GM19328 (cell line): ENCODE results near the gene HSPB8.

Source experiments
- ATAC-seq: cut with Tn5 transposase; IDR thresholded peaks from one replicate; pipeline ENCODE4 v1.9.1; 2021; ENCODE audit warnings: mild to moderate bottlenecking, moderate library complexity; ENCODE audit not compliant: unreplicated experiment

Gene HSPB8

DNA sequence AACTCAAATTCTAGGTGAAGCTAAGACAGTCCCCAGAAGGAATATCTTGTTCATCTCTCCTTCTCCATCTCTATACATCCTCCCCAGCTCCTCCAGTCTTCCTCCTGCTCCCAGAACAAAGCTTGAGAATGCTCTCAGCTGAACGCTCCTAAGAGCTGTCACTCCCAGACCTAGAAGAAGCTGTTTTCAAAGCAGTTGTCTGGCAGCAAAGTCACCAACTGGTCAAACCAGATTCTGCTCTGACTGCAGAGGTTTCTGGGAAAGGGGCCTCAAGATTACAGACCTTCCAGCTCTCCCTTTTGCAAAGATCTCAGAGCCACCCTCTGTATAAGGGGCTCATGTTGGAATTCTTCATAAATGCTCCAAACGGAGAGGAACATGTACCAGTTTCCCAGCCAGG is 9.6 kb upstream of the HSPB8 start:
- ATAC-seq, result no peak

DNA sequence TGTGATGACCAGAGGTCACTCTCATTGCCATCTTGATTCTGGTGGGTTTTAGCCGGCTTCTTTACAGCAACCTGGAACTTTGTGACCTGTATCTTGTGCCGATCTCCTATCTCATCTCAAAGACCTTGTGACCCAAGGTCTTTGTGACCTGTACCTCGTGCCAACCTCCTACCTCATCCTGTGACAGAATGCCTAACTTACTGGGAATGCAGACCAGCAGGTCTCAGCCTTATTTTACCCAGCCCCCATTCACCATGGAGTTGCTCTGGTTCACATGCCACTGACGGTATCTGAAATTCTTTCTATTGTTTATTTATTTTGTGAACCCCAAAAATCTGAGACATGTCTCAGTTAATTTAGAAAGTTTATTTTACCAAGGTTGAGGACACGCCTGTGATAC is 7.4 kb upstream of the HSPB8 start:
- no peak for ATAC-seq

- ATAC-seq, result no peak
These were observed 6.9 kb upstream of the HSPB8 start for GRCh38 chr12:119171691-119172425.

DNA sequence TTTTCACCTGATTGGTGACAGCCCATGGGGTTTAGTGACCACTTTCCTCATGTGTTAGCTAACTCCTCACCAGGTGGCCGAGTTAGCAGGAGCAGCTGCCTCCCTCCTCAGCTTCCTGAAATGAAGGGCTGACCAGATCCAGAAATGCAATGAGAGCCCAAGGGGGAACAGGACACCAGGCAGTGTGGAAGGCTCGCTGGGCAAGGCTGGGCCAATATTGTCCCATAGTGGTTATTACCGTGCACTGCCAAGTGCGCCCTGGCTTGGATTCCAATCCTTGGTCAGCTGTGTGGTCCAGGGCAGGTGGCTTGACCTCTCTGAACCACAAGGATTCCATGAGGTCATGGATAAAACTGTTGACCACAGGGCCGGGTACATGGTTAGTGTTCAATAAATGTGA is 3.6 kb upstream of the HSPB8 start:
- ATAC-seq, result no peak

GRCh38 chr12:119176267-119177055 is 2.3 kb upstream of the HSPB8 start:
- ATAC-seq, result no peak

DNA sequence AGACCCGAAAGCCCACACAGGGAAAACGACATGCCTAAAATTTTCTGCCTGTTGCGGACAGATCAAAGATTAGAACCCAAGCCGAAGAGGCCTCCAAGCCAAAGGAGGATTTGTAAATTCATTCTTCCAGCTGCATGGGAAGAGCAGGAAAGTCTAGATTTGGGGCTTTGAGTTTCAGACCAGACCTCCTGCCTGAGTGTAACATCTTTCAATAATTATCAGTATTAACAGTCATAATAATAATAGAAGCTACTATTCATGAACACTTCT is 1.7 kb upstream of the HSPB8 start:
- ATAC-seq, result no peak

- ATAC-seq, result no peak
These were observed 879 bp upstream of the HSPB8 start for GRCh38 chr12:119177724-119178380.

- ATAC-seq, result no peak
These were observed 747 bp downstream of the HSPB8 start for GRCh38 chr12:119179335-119180021.

GRCh38 chr12:119180380-119181040 is 1.8 kb downstream of the HSPB8 start:
- no peak for ATAC-seq

GRCh38 chr12:119181202-119181601 is 2.5 kb downstream of the HSPB8 start:
- ATAC-seq, result no peak

GRCh38 chr12:119181944-119182343 is 3.2 kb downstream of the HSPB8 start:
- no peak for ATAC-seq

- ATAC-seq, result no peak
These were observed 4.2 kb downstream of the HSPB8 start for GRCh38 chr12:119182701-119183493.

DNA sequence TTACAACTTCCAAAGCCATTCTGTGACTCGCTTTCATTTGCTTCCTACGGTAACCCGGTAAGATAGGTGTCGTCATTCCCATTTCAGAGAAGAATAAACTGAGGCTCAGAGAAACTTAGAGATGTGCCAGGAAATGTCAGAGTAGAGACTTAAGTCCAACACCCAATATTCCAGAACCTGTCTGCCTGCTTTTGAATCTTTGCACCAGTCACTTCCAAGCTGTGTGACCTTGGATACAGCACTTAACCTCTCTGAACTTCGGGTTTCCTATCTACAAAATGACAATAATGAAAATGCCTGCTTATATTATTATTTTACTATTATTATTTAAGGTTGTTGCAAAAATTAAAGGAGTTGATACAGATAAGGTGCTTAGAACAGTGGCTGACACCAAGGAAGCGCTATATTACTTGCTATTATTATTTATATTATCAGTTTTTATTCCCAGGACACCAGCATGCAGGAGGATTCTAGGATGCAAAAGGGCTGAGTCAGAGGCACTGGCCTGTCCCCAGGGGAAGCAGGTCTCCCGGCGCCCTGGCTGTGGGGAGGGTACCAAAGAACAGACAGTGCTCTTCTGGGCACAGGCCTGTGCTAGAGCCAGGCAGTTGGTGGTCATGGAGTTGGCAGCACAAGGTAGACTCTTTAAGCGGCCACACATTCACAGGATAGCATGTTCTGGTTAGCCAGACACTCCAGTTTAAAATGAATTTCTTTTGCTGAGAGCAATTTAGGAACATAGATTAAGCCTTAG is 5.4 kb downstream of the HSPB8 start:
- ATAC-seq, result no peak

DNA sequence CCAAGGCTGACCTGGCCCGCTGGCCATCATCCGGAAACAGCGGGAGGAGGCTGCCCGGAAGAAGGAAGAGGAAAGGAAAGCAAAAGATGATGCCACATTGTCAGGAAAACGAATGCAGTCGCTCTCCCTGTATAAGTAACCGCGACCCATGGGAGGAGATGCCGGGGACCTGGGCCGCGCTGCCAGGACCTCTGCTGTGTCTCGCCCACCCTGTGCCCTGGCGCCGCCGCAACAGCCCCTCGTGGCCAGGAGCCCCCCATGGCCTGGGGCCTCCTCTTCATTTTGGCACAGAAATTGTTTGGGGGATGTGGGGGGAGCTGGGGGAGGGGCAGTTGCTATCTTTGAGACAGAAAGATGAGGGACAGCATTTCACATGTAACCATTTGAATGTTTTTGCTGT is 16.5 kb downstream of the HSPB8 start:
- ATAC-seq, result no peak

GRCh38 chr12:119198440-119198839 is 19.7 kb downstream of the HSPB8 start:
- ATAC-seq, result no peak

DNA sequence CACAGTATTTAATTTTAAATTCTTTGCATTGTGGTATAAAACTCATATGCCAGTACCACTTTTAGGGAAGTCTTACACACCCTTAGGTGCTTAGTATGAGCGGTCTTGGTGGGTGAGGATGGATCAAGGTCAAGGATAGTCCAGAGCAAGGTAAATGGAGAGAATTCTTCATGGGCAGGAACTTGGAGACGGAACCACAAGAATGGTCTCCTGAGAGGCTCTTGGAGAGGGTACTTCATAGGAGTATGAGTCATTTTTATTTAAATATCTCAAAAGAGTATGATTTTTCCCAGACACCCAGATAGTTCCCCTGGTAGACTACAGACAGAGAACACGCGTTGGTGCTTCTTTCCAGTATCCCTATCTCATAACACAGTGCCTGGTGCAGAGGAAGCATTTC is 21.9 kb downstream of the HSPB8 start:
- no peak for ATAC-seq

DNA sequence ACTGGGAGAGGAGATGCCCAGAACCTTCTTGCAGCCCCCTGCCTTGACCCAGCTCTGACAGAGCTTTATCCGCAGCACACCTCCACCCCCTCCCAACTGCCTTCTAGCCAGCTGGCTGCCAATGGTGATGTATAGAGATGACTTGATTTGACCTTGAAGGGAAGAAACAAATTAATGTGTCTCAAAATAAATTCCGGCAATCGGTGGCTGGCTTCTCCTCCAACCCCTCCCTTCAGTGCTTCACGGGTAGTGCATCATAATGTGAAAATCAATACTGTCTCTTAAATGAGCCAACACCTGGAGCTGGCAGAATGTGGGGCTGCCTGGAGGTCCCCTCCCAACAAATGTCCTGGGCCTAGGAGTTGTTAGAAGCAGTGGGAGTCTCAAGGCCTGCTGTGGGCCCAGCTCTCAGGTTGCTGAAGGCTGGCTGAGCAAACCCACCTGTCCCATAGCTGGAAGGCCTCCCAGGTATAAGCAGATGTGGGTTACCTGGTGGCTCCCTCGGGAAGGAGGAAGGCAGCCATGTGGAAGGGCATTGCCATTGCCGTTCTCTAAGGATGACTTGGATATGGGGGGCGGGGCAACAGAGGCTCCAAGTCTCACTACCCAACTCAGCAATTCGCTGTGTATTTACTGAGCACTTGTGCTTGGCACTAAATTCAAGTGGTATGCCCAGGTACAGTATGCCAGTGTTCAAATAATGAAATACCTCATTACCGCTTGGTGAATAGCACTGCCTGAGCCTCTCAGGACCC is 23.2 kb downstream of the HSPB8 start:
- no peak for ATAC-seq

DNA sequence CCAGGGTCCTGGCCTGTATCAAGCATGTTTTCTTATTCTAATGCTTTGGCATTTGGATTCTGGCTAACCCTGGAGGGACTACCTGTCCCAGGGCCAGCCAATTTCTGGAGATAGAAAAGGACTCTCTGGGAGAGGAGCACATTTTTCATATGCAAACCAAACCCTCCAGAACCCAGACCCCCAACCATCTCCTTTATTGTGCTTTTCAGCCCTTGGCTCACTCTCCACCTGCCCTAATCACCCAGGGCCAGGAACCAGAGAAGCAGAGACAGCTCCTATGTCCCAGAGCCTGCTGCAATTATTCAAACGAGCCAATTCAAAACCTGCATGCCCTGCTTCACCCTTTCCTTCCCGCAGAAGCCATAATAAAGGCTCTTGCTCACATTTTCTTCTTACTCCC is 23.8 kb downstream of the HSPB8 start:
- ATAC-seq, result no peak

DNA sequence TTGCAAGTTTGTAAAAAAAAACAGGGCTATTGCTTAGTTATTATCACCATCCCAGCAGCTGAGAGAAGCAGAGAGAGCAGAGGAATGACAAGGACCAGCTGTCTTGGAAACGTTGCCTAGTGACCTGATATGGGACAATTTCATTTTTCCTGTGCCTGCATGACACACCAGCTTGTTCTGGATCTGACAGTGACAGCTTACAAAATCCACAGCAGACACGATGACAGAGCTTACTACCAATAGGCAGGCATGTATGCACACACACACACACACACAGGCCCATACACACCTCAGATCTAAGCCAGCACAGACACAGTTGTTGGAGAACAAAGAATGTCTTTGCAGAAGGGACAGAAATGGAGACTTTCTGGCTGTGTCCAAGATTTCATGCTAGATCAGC is 25.4 kb downstream of the HSPB8 start:
- ATAC-seq, result no peak
